SK-N-SH (cell line): ENCODE measurements around the gene EGFLAM. TPM values are rescaled to one million over a fixed set of nuclear protein-coding genes. Genes with fewer than 3 reads are reported as not detected.

Experiments
- CTCF ChIA-PET: fragments of 300-600, 350-600 bp; formaldehyde crosslinking; extraction: SDS; loops from one replicate; lab custom pipeline; 2021; lab: Yijun Ruan, JAX
- POLR2A ChIA-PET: fragments of 350-600 bp; sonication (Branson Sonifier 250); formaldehyde crosslinking; extraction: SDS; loops from one replicate; lab custom pipeline; 2020; ENCODE audit warnings: antibody characterized with exemption, inconsistent platforms; lab: Yijun Ruan, JAX
- DNase-seq: peaks from one replicate; pipeline ENCODE4 v3.0.0; 2012
- H2AFZ ChIP-seq: fragments of 200-600 bp; sonication (generic); 2 replicates; pipeline ENCODE4 v1.8.1; 2016; ENCODE audit warnings: antibody characterized with exemption, mild to moderate bottlenecking, low read depth
- H3F3A ChIP-seq: fragments of 200-600 bp; sonication (generic); replicated peaks from 2 replicates; pipeline ENCODE3; 2016; ENCODE audit warnings: antibody characterized with exemption, mild to moderate bottlenecking; ENCODE audit not compliant: insufficient read depth
- H3K27ac ChIP-seq, 2 experiments: fragments of 200-500 bp in 1 of 2; fragments of 200-600 bp in 1 of 2; sonication (Bioruptor generic) in 1 of 2; sonication (generic), shearing (Covaris generic) in 1 of 2; 2 replicates each; pipeline versions ENCODE4 v1.5.1 to v1.6.1; 2014 to 2016; ENCODE audit warnings: low read depth in 2 of 2, inconsistent platforms in 1 of 2, low read length in 1 of 2, mild to moderate bottlenecking in 1 of 2, mixed read lengths in 1 of 2
- H3K27me3 ChIP-seq: fragments of 200-600 bp; sonication (generic), shearing (Covaris generic); 2 replicates; pipeline ENCODE4 v1.6.1; 2016; ENCODE audit warnings: mixed run types; ENCODE audit not compliant: insufficient read depth
- H3K36me3 ChIP-seq, 2 experiments: fragments of 200-500 bp in 1 of 2; fragments of 200-600 bp in 1 of 2; sonication (Bioruptor generic) in 1 of 2; sonication (generic) in 1 of 2; replicated peaks in 1 of 2; 2 replicates each; pipeline versions ENCODE3 to v1.5.1; 2014 to 2016; ENCODE audit warnings: low read length in 1 of 2, mild to moderate bottlenecking in 1 of 2; ENCODE audit not compliant: insufficient read depth in 2 of 2, control insufficient read depth in 1 of 2
- H3K4me1 ChIP-seq, 2 experiments: fragments of 200-500 bp in 1 of 2; fragments of 200-600 bp in 1 of 2; sonication (Bioruptor generic) in 1 of 2; sonication (generic), shearing (Covaris generic) in 1 of 2; 2 replicates each; pipeline versions ENCODE4 v1.5.1 to v1.6.1; 2014 to 2016; ENCODE audit warnings: low read depth in 1 of 2, low read length in 1 of 2, mixed run types in 1 of 2; ENCODE audit not compliant: insufficient read depth in 2 of 2, control insufficient read depth in 1 of 2
- H3K4me2 ChIP-seq: fragments of 200-600 bp; sonication (generic), shearing (Covaris generic); 2 replicates; pipeline ENCODE4 v1.6.1; 2017; ENCODE audit warnings: mixed run types
- H3K4me3 ChIP-seq, 2 experiments: fragments of 200-500 bp in 1 of 2; fragments of 200-600 bp in 1 of 2; sonication (Bioruptor generic) in 1 of 2; sonication (generic), shearing (Covaris generic) in 1 of 2; 2 replicates each; pipeline versions ENCODE4 v1.5.1 to v1.8.1; 2014 to 2016; ENCODE audit warnings: low read depth in 2 of 2, inconsistent platforms in 1 of 2, low read length in 1 of 2, mild to moderate bottlenecking in 1 of 2, mixed read lengths in 1 of 2, moderate library complexity in 1 of 2
- H3K79me2 ChIP-seq: fragments of 200-600 bp; sonication (generic); 2 replicates; pipeline ENCODE4 v1.8.1; 2017; ENCODE audit warnings: mild to moderate bottlenecking; ENCODE audit not compliant: insufficient read depth
- H3K9ac ChIP-seq: fragments of 200-600 bp; sonication (generic); 2 replicates; pipeline ENCODE4 v1.6.1; 2017; ENCODE audit warnings: mixed run types
- H3K9me2 ChIP-seq: fragments of 200-600 bp; sonication (generic); 2 replicates; pipeline ENCODE4 v1.6.1; 2017; ENCODE audit warnings: mixed run types
- H3K9me3 ChIP-seq: fragments of 200-600 bp; sonication (generic); 2 replicates; pipeline ENCODE4 v1.6.1; 2017; ENCODE audit warnings: mixed run types, mild to moderate bottlenecking, moderate library complexity
- H4K20me1 ChIP-seq: fragments of 200-600 bp; sonication (generic); 2 replicates; pipeline ENCODE4 v1.6.1; 2017; ENCODE audit warnings: mild to moderate bottlenecking, mixed run types; ENCODE audit not compliant: insufficient read depth
- CHD2 ChIP-seq: fragments of 150-350 bp; IDR thresholded peaks from 2 replicates; pipeline ENCODE4 v1.6.1; 2018; ENCODE audit warnings: low read length; ENCODE audit not compliant: partially characterized antibody
- EZH2phosphoT487 ChIP-seq: fragments of 200-600 bp; sonication (generic); IDR thresholded peaks from 2 replicates; pipeline ENCODE4 v1.6.1; 2017; ENCODE audit warnings: low read depth, mixed run types, mild to moderate bottlenecking, antibody characterized with exemption, moderate library complexity, borderline replicate concordance
- FOSL2 ChIP-seq: IDR thresholded peaks from 2 replicates; pipeline ENCODE4 v1.4.0; 2012; ENCODE audit warnings: low read depth, mild to moderate bottlenecking, moderate library complexity, borderline replicate concordance
- IRF3 ChIP-seq: fragments of 150-350 bp; IDR thresholded peaks from 2 replicates; pipeline ENCODE4 v1.6.1; 2016; ENCODE audit warnings: mild to moderate bottlenecking, low read depth, low read length
- NFIC ChIP-seq: IDR thresholded peaks from 2 replicates; pipeline ENCODE4 v1.4.0; 2012; ENCODE audit warnings: borderline replicate concordance
- RXRA ChIP-seq: IDR thresholded peaks from 2 replicates; pipeline ENCODE4 v1.4.0; 2012; ENCODE audit warnings: low read depth, mild to moderate bottlenecking, borderline replicate concordance
- ZBTB33 ChIP-seq: IDR thresholded peaks from 2 replicates; pipeline ENCODE4 v1.4.0; 2012; ENCODE audit warnings: low read depth, borderline replicate concordance
- WGBS: methylation state at CpG from one replicate; pipeline ENCODE4 v1.1.6; 2017; ENCODE audit warnings: low lambda C conversion rate; 5-methylcytosine and 5-hydroxymethylcytosine counted together
- polyA plus RNA-seq, 3 experiments: library from polyadenylated mRNA; depleted of rRNA; stranded (reverse); fragments of >200 nt; gene quantifications; 2 replicates each; pipeline ENCODE4 v1.2.3, GENCODE V29; 2012
- TF ChIP-seq, protein P1 (sequence below): fragments of 200-600 bp; sonication (generic); IDR thresholded peaks from 2 replicates; pipeline ENCODE4 v1.6.1; 2017; ENCODE audit warnings: antibody characterized with exemption, mild to moderate bottlenecking, moderate library complexity
- TF ChIP-seq, protein P2 (sequence below): IDR thresholded peaks from 2 replicates; pipeline ENCODE4 v1.4.0; 2012; ENCODE audit warnings: low read depth
- TF ChIP-seq, protein P3 (sequence below): IDR thresholded peaks from 2 replicates; pipeline ENCODE4 v1.6.1; 2012; ENCODE audit warnings: mild to moderate bottlenecking, low read depth, low read length, moderate library complexity

The EGFLAM gene
- polyA plus RNA-seq, 1 of the 3 experiments (the other 2 are of a cell fraction) = 0.05 TPM

DNA sequence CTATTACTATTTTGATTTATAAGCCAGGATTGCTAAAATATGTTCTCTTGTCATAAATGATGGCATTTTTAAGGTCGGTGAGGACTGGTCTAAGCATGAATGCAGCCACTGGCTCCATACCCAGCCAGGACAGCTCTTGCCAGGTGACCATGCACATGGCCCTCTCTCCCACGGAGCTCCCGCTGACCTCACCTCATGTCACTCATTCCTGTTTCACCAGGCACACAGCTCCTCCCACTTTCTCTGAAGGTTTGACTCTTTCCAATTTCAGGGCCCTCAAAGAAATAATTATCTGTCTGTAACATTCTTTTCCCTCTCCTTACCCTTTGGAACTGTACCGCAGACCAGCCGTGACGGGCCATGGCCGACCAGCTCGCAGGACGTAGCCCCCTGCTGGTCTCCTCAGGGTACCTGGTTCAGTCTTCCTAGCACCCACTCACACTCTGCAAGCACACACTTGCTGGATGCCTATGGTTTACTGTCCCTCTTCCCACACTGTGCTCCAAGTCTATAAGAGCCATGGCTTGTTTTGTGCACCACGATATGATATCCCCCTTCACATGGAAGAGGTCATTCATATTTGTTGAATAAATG, 225.5 kb downstream of the EGFLAM start:
- POLR2A ChIA-PET = no interaction called here
- CTCF ChIA-PET = interaction anchor here (0.7 to 1.1 kb wide), 2 partner anchors 11 to 42 kb away, joined by 3 to 7 read pairs; no protein-coding TSS in a partner anchor

GRCh38 chr5:38494175-38494574, 235.8 kb downstream of the EGFLAM start:
- CTCF ChIA-PET = interaction anchor here (1.4 kb wide), 1 partner anchor 11 kb away, joined by 3 read pairs; no protein-coding TSS in a partner anchor
- H3K36me3 ChIP-seq = peaks cover 10 to 22% of the 10 kb centered on the region in 2 experiments
- no peak for DNase-seq
- no peaks in the 10 kb centered on the region for H4K20me1 ChIP-seq
- no peaks in the 10 kb centered on the region for H3K9me2 ChIP-seq
- H3K4me1 ChIP-seq = no peaks in the 10 kb centered on the region
- POLR2A ChIA-PET = no interaction called here
- whole genome bisulfite sequencing = 94% methylated on average over 6 of the region's 6 CpGs
- H3K27me3 ChIP-seq = no peaks in the 10 kb centered on the region
- no peak overlapping the region for H2AFZ ChIP-seq
- no peak overlapping the region for H3K4me3 ChIP-seq
- H3K27ac ChIP-seq = no peak overlapping the region
- no peaks in the 10 kb centered on the region for H3K9me3 ChIP-seq
- no peaks in the 10 kb centered on the region for H3K79me2 ChIP-seq
- TF ChIP-seq, protein P1, sequence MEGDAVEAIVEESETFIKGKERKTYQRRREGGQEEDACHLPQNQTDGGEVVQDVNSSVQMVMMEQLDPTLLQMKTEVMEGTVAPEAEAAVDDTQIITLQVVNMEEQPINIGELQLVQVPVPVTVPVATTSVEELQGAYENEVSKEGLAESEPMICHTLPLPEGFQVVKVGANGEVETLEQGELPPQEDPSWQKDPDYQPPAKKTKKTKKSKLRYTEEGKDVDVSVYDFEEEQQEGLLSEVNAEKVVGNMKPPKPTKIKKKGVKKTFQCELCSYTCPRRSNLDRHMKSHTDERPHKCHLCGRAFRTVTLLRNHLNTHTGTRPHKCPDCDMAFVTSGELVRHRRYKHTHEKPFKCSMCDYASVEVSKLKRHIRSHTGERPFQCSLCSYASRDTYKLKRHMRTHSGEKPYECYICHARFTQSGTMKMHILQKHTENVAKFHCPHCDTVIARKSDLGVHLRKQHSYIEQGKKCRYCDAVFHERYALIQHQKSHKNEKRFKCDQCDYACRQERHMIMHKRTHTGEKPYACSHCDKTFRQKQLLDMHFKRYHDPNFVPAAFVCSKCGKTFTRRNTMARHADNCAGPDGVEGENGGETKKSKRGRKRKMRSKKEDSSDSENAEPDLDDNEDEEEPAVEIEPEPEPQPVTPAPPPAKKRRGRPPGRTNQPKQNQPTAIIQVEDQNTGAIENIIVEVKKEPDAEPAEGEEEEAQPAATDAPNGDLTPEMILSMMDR = no peak
- TF ChIP-seq, protein P2, sequence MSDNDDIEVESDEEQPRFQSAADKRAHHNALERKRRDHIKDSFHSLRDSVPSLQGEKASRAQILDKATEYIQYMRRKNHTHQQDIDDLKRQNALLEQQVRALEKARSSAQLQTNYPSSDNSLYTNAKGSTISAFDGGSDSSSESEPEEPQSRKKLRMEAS = no peak
- no peak overlapping the region for H3K4me2 ChIP-seq
- no peaks in the 10 kb centered on the region for H3F3A ChIP-seq
- no peak overlapping the region for H3K9ac ChIP-seq

More for the DNA sequence above, 225.5 kb downstream of the EGFLAM start:
- Histone ChIP-seq H3K4me1 (peaks cover 0 to 6% of the 10 kb centered on the region in 2 experiments; a peak in 1 of 4 replicates), H2AFZ (no peak overlapping the region), H3K27ac (no peak overlapping the region), H3K9me2 (no peaks in the 10 kb centered on the region), H3K27me3 (no peaks in the 10 kb centered on the region), H4K20me1 (no peaks in the 10 kb centered on the region), H3K4me2 (no peak overlapping the region), H3F3A (no peaks in the 10 kb centered on the region), H3K9me3 (no peaks in the 10 kb centered on the region), H3K36me3 (peaks cover 0 to 32% of the 10 kb centered on the region in 2 experiments), H3K4me3 (no peak overlapping the region), H3K79me2 (no peaks in the 10 kb centered on the region), H3K9ac (no peak overlapping the region)
- WGBS = 97% methylated on average over 10 of the region's 10 CpGs
- TF ChIP-seq NFIC = no peak
- DNase-seq = no peak

GRCh38 chr5:38494763-38495162, 236.4 kb downstream of the EGFLAM start:
- H3K4me2 ChIP-seq = no peak overlapping the region
- 94% methylated on average over 7 of the region's 7 CpGs for WGBS
- H3K27ac ChIP-seq = no peak overlapping the region
- no peaks in the 10 kb centered on the region for H3K4me1 ChIP-seq
- no peak overlapping the region for H3K4me3 ChIP-seq
- POLR2A ChIA-PET = no interaction called here
- H4K20me1 ChIP-seq = no peaks in the 10 kb centered on the region
- H3K9ac ChIP-seq = no peak overlapping the region
- no peaks in the 10 kb centered on the region for H3F3A ChIP-seq
- DNase-seq = no peak
- H3K36me3 ChIP-seq = peaks cover 10 to 22% of the 10 kb centered on the region in 2 experiments
- H3K79me2 ChIP-seq = no peaks in the 10 kb centered on the region
- no peaks in the 10 kb centered on the region for H3K27me3 ChIP-seq
- H2AFZ ChIP-seq = no peak overlapping the region
- H3K9me3 ChIP-seq = no peaks in the 10 kb centered on the region
- CTCF ChIA-PET = interaction anchor here (1.0 to 1.5 kb wide), 3 partner anchors 11 to 315 kb away, joined by 3 to 7 read pairs (median 4); no protein-coding TSS in a partner anchor
- H3K9me2 ChIP-seq = no peaks in the 10 kb centered on the region
- TF ChIP-seq ZBTB33 = no peak
- TF ChIP-seq, protein P3, sequence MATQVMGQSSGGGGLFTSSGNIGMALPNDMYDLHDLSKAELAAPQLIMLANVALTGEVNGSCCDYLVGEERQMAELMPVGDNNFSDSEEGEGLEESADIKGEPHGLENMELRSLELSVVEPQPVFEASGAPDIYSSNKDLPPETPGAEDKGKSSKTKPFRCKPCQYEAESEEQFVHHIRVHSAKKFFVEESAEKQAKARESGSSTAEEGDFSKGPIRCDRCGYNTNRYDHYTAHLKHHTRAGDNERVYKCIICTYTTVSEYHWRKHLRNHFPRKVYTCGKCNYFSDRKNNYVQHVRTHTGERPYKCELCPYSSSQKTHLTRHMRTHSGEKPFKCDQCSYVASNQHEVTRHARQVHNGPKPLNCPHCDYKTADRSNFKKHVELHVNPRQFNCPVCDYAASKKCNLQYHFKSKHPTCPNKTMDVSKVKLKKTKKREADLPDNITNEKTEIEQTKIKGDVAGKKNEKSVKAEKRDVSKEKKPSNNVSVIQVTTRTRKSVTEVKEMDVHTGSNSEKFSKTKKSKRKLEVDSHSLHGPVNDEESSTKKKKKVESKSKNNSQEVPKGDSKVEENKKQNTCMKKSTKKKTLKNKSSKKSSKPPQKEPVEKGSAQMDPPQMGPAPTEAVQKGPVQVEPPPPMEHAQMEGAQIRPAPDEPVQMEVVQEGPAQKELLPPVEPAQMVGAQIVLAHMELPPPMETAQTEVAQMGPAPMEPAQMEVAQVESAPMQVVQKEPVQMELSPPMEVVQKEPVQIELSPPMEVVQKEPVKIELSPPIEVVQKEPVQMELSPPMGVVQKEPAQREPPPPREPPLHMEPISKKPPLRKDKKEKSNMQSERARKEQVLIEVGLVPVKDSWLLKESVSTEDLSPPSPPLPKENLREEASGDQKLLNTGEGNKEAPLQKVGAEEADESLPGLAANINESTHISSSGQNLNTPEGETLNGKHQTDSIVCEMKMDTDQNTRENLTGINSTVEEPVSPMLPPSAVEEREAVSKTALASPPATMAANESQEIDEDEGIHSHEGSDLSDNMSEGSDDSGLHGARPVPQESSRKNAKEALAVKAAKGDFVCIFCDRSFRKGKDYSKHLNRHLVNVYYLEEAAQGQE = no peak
- TF ChIP-seq IRF3 = no peak
- no peak for TF ChIP-seq EZH2phosphoT487
- no peak for TF ChIP-seq RXRA
- no peak for TF ChIP-seq CHD2
- no peak for TF ChIP-seq FOSL2
